Natural killer cell (primary cell): ENCODE results near the gene PLCB3. TPM values are rescaled to one million over a fixed set of nuclear protein-coding genes. Genes with fewer than 3 reads are reported as not detected.

Experiments used
- ATAC-seq, 3 donors: fragments of 150-1000 bp in 2 of 3; fragments of 200-7000 bp in 1 of 3; cut with Tn5 transposase; 1 replicate in 1 of 3; 2 replicates in 2 of 3; pipeline ENCODE4 v1.10.0; 2021; ENCODE audit warnings: mild to moderate bottlenecking in 2 of 3, moderate library complexity in 2 of 3
- DNase-seq, 2 donors: peaks; one replicate each; pipeline versions ENCODE4 v3.0.0 to v3.0.0-alpha.2; 2013 to 2021; ENCODE audit warnings: mixed read lengths in 1 of 2
- H3K27ac ChIP-seq: one replicate; pipeline ENCODE4 v1.5.1; 2013; ENCODE audit warnings: mild to moderate bottlenecking, low read length
- H3K27me3 ChIP-seq: one replicate; pipeline ENCODE4 v1.6.1; 2013; ENCODE audit warnings: low read length; ENCODE audit not compliant: control insufficient read depth, insufficient read depth
- H3K36me3 ChIP-seq: one replicate; pipeline ENCODE4 v1.6.1; 2013; ENCODE audit warnings: low read length; ENCODE audit not compliant: control insufficient read depth, insufficient read depth
- H3K4me1 ChIP-seq: one replicate; pipeline ENCODE4 v1.6.1; 2013; ENCODE audit warnings: low read length; ENCODE audit not compliant: control insufficient read depth, insufficient read depth
- H3K4me3 ChIP-seq: one replicate; pipeline ENCODE4 v1.5.1; 2013; ENCODE audit warnings: low read length
- H3K9me3 ChIP-seq: one replicate; pipeline ENCODE4 v1.6.1; 2013; ENCODE audit warnings: low read length; ENCODE audit not compliant: control insufficient read depth, insufficient read depth
- H3K27ac Mint-ChIP-seq, 2 donors: one replicate each; pipeline ENCODE4 v1.8.0; 2022; ENCODE audit warnings: mild to moderate bottlenecking in 2 of 2, mixed read lengths in 2 of 2, moderate library complexity in 1 of 2
- H3K27me3 Mint-ChIP-seq, 2 donors: one replicate each; pipeline ENCODE4 v1.8.0; 2022; ENCODE audit warnings: low read depth in 2 of 2, mixed read lengths in 2 of 2
- H3K36me3 Mint-ChIP-seq: one replicate; pipeline ENCODE4 v1.8.0; 2022; ENCODE audit warnings: mixed read lengths
- H3K4me1 Mint-ChIP-seq, 2 donors: one replicate each; pipeline ENCODE4 v1.8.0; 2022; ENCODE audit warnings: mixed read lengths in 2 of 2
- H3K4me3 Mint-ChIP-seq: one replicate; pipeline ENCODE4 v1.8.0; 2022; ENCODE audit warnings: mild to moderate bottlenecking, moderate library complexity, mixed read lengths
- H3K9me3 Mint-ChIP-seq, 2 donors: one replicate each; pipeline ENCODE4 v1.8.0; 2022; ENCODE audit warnings: mixed read lengths in 2 of 2
- WGBS: methylation state at CpG from one replicate; pipeline ENCODE4 v1.1.7; 2013; ENCODE audit warnings: missing lambda C conversion rate; ENCODE audit not compliant: insufficient coverage; 5-methylcytosine and 5-hydroxymethylcytosine counted together
- intact Hi-C: fragments of 100-400 bp; cut with micrococcal nuclease; formaldehyde crosslinking; loops from one replicate; pipeline ENCODE4 v1.14.2; 2022
- total RNA-seq, 4 donors: library from RNA; stranded (reverse); fragments of 120-200 nt in 1 of 4; gene quantifications; one replicate each; pipeline versions ENCODE4 v1.2.3 to v1.2.4, GENCODE V29; 2013 to 2022
- TF ChIP-seq, protein P1 (sequence below): fragments of 200-600 bp; IDR thresholded peaks from one replicate; pipeline ENCODE4 v1.8.0; 2022; ENCODE audit warnings: antibody characterized with exemption

Gene PLCB3
- total RNA-seq, 3 donors from 2014 or later (not counting 1 experiment from before 2014, with no cell fraction given) = 5.4 to 7.6 (median 5.5) TPM

GRCh38 chr11:64224891-64225607, 26.3 kb upstream of the PLCB3 start:
- ATAC-seq (no peak), DNase-seq (no peak)
- peak overlapping the region; percentile 74 for H3K4me3 ChIP-seq
- Mint-ChIP-seq H3K4me1 (peaks cover 21 to 47% of the 10 kb centered on the region in 2 donors), H3K27me3 (no peaks in the 10 kb centered on the region), H3K9me3 (no peaks in the 10 kb centered on the region), H3K27ac (peak overlapping the region; percentile 82 to 85), H3K36me3 (no peaks in the 10 kb centered on the region), H3K4me3 (peak overlapping the region; percentile 88)
- intact Hi-C loops = no loop called here
- TF ChIP-seq, protein P1, sequence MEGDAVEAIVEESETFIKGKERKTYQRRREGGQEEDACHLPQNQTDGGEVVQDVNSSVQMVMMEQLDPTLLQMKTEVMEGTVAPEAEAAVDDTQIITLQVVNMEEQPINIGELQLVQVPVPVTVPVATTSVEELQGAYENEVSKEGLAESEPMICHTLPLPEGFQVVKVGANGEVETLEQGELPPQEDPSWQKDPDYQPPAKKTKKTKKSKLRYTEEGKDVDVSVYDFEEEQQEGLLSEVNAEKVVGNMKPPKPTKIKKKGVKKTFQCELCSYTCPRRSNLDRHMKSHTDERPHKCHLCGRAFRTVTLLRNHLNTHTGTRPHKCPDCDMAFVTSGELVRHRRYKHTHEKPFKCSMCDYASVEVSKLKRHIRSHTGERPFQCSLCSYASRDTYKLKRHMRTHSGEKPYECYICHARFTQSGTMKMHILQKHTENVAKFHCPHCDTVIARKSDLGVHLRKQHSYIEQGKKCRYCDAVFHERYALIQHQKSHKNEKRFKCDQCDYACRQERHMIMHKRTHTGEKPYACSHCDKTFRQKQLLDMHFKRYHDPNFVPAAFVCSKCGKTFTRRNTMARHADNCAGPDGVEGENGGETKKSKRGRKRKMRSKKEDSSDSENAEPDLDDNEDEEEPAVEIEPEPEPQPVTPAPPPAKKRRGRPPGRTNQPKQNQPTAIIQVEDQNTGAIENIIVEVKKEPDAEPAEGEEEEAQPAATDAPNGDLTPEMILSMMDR = no peak
- H3K9me3 ChIP-seq = no peaks in the 10 kb centered on the region
- WGBS = 74% methylated on average over 22 of the region's 22 CpGs
- H3K27ac ChIP-seq = peak overlapping the region; percentile 59
- no peaks in the 10 kb centered on the region for H3K27me3 ChIP-seq
- peaks cover 31% of the 10 kb centered on the region for H3K36me3 ChIP-seq
- H3K4me1 ChIP-seq = peaks cover 42% of the 10 kb centered on the region

GRCh38 chr11:64225608-64226506, 25.5 kb upstream of the PLCB3 start, which contains the start of the genes NUDT22 and TRPT1:
TSS of gene NUDT22 (plus strand) at chr11:64226274. CDS start at chr11:64226653, 379 bp downstream.
TSS of gene TRPT1 (minus strand) at chr11:64226186. CDS start at chr11:64225860, 326 bp downstream.
- Histone ChIP-seq H3K4me3 (peak within 1 kb of the TSS; percentile 74), H3K27me3 (no peaks in the 10 kb centered on the region), H3K9me3 (no peaks in the 10 kb centered on the region), H3K36me3 (peaks cover 23% of the 10 kb centered on the region), H3K4me1 (peaks cover 48% of the 10 kb centered on the region), H3K27ac (peak within 1 kb of the TSS; percentile 67)
- intact Hi-C loops = no loop called here
- Mint-ChIP-seq H3K27me3 (no peaks in the 10 kb centered on the region), H3K4me3 (peak within 1 kb of the TSS; percentile 88), H3K9me3 (no peaks in the 10 kb centered on the region), H3K4me1 (peaks cover 24 to 52% of the 10 kb centered on the region in 2 donors), H3K27ac (peak within 1 kb of the TSS; percentile 82 to 85), H3K36me3 (no peaks in the 10 kb centered on the region)
- TF ChIP-seq, protein P1 = peak; percentile 62
- peak; percentile 68 to 84 (median 76) for ATAC-seq
- DNase-seq = peak; percentile 93 to 94
- under 1% methylated on average over 53 of the region's 54 CpGs for WGBS

DNA sequence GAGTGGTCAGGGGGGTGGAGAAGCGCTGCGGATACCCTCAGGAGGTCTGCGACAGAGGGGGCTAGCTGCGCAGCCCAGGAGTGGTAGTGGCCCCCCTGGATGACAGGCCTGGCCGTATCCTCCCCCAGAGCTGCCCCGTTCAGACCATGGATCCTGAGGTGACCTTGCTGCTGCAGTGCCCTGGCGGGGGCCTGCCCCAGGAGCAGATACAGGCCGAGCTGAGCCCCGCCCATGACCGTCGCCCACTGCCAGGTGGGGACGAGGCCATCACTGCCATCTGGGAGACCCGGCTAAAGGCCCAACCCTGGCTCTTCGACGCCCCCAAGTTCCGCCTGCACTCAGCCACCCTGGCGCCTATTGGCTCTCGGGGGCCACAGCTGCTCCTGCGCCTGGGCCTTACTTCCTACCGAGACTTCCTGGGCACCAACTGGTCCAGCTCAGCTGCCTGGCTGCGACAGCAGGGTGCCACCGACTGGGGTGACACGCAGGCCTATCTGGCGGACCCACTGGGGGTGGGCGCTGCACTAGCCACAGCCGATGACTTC, 24.8 kb upstream of the PLCB3 start:
- DNase-seq (peak; percentile 54 to 75), ATAC-seq (peak; percentile 22 to 52 (median 25))
- H3K4me1 Mint-ChIP-seq = peaks cover 24 to 52% of the 10 kb centered on the region in 2 donors
- no peaks in the 10 kb centered on the region for H3K27me3 Mint-ChIP-seq
- H3K36me3 ChIP-seq = peaks cover 17% of the 10 kb centered on the region
- H3K27ac Mint-ChIP-seq = peak overlapping the region; percentile 82 to 85
- no peaks in the 10 kb centered on the region for H3K9me3 Mint-ChIP-seq
- peak overlapping the region; percentile 67 for H3K27ac ChIP-seq
- WGBS = under 1% methylated on average over 26 of the region's 26 CpGs
- H3K27me3 ChIP-seq = no peaks in the 10 kb centered on the region
- peak overlapping the region; percentile 74 for H3K4me3 ChIP-seq
- TF ChIP-seq, protein P1 = no peak
- no peaks in the 10 kb centered on the region for H3K36me3 Mint-ChIP-seq
- no peaks in the 10 kb centered on the region for H3K9me3 ChIP-seq
- peaks cover 55% of the 10 kb centered on the region for H3K4me1 ChIP-seq
- peak overlapping the region; percentile 88 for H3K4me3 Mint-ChIP-seq
- intact Hi-C loops = no loop called here
